HG02885 (cell line): ENCODE data around the gene KRTAP5-6.

Experiments used
- ATAC-seq: cut with Tn5 transposase; IDR thresholded peaks from one replicate; pipeline ENCODE4 v1.9.1; 2021; ENCODE audit warnings: mild to moderate bottlenecking; ENCODE audit not compliant: unreplicated experiment, poor library complexity

The KRTAP5-6 gene

DNA sequence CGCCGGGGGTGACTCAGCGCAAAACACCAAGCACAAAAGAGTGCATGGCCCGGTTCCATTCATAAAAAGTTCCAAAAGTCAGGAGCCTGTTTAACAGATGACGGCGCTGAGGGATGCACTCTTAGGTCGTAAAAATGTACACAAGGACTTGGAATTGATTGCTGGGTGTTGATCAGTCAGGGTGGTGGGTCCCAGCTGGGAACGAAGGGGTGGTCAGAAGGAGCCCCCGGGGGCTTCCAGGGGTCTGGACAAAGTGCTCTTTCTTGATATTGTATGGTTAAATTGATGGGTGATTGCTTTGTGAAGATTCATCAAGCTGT lies 32.7 kb downstream of the KRTAP5-6 start:
- ATAC-seq, result no peak

DNA sequence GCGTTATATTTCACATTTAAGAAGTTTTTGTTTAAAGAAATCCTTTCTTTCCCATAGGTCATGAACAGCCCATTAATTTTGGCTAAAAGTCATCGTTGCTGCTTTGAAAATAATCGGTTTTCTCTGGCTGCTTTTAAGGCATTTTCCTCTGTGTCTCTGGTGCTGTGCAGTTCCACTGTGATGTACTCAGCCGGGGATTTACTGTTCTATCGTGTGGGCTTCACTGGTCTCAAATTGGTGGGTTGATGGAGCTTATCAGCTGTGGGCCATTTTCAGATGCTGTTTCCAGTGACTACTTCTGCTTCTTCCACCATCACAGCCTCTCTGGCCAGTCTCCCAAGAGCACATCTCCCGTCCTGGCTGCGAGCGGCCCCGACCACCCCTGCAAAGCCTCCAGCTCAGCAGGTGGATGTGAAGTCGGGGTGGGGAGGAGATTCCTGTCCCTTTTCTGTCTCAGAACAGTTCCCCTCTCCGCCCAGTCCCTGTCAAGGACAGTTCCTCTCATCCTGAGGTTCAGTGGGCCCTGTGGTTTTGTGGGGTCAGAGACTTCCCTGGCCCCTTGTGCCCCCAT lies 33.1 kb downstream of the KRTAP5-6 start:
- no peak for ATAC-seq

DNA sequence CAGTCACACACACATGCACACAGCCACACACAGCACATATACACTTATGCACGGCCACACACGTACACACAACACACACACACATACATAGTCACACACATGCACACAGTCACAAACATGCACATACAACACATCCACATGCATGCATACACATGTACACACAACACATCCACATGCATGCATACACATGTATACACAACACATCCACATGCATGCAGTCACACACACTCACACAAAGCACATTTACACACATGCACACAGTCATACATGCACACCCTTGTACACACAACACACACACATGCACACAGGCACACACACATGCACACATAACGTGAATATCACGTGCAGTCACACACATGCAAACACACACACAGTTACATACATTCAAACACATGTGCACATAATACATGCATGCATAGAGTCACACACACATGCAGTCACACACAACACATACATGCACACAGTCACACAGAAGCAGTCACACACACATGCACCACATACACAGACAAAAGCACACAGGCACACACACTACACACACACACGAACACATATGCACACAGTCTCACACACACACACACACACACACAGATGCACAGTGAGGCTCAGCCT lies 34.6 kb downstream of the KRTAP5-6 start:
- ATAC-seq, result no peak

DNA sequence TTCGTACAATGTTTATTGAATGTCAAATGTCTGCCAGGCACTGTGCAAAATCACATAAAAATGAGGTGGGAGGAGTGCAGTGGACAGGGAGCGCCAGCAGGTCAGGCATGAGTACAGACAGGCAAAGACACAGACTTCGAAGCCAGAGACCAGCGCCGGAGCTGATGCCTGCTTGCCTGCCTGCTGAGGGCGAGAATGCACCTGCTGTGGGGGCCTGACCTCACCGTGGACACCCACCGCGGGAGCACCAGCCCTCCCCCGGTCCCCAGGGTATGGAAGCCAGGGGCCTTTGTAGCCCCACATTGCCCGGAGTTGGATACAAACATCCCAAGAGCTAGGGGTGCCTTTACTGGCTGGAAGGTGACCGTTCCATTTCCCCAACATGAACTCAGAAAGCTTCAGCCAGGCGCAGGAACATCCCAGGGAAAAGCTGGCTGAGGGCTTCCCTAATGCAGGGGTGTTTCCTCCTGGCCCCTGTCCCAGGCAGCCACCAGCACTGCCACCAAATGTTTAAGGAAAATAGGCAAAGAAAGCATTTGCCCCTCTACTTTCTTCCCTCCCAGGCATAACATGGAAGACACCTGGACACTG lies 35.5 kb downstream of the KRTAP5-6 start:
- no peak for ATAC-seq

DNA sequence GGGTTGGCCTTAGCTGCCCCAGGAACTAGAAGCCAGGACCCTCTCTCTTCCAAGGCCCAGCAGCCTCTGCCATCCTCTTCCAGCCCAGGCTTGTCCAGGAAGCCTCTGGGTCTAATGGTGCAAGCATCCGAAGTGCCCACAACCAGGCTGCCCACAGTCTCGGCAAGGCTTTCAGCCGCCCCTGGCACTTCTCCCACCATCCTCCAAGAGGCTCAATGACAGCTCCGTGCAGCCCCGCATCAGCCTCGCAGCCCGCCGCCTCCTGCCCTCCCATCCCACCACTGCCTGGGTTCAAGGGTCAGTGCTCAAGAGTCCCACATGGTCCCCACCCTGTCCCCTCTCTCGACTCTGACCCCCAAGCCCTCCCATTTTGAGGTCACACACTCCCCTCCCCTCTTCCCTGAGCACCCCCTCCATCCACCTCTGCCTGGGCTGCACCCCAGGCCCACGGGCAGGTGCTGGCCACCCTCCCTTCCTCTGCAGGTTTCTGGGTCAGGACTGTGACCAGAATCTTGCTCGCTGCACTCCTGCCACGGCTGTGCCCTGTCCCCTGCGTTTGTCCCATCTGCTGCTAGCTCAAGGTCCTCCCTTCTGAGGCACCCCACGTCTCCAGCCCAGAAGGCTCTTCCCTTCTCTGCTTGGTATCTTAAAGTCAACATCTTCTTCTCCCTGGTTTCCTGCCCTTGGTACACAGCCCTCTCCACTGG lies 36.2 kb downstream of the KRTAP5-6 start:
- no peak for ATAC-seq

DNA sequence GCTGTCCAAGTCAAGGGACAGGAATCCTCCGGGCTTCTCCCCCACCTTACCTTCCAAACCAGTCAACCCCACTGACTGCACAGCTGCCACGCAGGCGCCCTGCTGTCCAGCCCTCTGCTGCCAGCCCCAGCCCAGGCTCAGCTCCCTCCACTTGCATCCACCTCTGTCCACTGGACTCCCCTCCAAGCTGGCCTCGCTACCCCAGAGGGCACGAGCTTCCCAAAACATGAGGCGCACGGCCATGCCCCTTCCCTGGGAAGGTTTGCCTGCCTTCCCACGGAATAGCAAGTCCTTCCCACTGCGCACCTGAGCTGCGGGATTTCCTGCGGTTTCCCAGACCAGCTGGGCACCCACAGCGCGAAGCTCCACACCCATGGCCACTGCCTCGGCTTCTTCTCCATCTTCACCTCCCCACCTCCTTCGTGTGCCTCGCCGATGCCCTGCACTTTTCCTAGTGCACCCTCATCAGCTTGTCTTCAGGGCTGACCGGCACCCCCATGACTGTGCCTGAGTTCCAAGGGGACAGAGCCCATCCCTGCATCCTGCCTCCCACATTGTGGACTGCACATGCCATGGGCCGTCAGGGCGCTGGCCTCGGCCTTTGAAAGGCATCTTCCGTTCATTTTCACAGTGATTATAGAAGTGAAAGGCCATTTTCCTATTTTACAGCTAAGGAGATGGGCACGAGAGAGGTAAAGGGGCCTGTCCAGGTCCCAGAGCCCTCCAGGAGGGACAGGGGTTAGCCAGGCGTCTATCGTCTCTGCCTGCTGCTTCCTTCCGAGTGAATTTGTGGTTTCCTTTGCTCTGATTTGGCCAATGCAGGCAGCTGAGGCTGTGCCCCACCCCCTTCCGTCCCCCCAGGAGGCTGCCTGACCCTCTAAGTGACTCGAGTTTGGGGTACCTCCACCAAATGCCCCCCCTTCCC lies 37.0 kb downstream of the KRTAP5-6 start:
- no peak for ATAC-seq

DNA sequence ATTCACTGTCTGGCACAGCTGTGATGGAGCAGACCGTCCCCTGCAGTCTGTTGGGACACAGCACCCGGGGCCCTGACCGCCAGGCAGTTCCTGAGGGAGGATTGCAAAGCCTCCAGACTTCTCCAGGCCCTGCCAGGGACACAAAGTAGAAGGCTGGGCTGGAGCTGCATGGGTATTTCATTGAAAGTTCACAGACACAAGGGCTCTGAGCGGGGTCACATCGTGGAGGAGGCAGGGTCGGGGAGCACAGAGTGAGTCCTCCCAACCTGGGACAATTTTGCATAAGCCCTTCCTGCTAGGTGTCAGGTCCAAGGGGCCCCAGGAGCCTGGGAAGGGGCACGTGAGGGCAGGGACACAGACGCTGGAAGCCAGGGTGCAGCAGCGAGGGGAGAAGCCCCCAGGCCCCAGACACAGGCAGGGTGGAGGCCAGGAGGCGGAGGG lies 37.7 kb downstream of the KRTAP5-6 start:
- no peak for ATAC-seq

DNA sequence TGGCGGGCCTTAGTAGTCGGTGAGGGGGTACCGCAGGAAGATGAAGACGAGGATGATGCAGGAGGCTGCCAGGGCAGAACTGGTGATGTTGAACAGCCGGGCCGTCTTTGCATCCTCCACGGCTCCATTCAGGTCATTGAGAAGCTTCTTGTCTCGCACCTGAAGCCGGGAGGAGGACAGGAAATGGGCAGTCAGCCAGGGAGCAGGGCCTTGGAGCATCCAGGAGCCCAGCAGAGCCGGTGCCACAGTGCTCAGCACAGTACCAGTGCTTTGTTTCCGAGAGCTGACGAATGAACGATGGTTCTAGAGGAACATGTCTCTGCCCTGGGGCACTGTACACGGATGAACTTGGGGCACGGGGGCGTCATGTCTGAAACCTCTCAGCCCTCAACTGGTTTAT lies 38.3 kb downstream of the KRTAP5-6 start:
- ATAC-seq, result no peak

DNA sequence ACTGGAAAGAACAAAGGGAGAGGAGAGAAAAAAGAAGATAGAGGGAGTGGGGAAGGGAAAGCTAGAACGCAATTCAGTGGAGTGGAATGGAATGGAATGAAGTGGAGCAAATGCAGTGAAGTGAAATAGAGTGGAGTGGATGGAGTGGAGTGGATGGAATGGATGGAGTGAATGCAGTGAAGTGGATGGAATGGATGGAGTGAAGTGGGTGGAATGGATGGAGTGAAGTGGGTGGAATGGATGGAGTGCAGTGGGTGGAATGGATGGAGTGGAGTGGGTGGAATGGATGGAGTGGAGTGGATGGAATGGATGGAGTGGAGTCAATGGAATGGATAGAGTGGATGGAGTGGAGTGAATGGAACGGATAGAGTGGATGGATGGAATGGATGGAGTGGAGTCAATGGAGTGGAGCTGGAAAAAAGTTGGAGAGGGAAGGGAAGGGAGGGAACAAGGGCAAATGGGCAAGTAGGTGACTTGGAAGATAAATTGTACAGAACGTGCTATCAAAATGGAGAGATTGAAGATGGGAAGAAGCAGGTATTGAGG lies 39.5 kb downstream of the KRTAP5-6 start:
- no peak for ATAC-seq

DNA sequence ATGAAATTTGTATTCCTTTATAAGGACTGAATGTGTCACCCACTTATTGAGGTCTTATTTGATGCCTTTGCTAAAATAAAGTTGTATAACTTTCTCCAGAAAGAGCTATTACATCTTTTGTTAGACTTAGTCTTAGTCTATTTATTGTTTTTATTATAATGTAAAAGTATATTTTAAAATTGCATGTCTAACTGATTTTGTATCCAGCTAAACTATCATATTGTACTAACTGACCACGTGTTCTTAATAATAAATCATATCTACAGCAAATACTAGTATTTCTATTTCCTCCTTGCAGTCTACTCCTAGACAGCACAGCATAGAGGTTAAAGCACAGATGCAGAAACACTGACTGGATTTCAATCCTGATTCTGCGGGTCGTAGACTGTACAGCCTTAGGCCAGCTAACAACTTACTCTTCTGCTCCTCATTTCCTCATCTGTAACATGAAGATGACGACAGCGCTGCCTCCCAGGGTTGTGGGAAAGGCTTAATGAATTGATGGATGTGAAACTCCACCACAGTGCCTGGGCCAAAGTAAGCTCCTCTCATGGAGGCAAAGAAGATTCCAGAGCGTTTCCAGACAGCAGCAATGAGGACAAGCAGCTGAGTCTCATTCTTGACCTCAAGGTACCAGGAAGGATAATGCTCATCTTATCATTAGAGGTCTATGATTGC lies 40.2 kb downstream of the KRTAP5-6 start:
- no peak for ATAC-seq

DNA sequence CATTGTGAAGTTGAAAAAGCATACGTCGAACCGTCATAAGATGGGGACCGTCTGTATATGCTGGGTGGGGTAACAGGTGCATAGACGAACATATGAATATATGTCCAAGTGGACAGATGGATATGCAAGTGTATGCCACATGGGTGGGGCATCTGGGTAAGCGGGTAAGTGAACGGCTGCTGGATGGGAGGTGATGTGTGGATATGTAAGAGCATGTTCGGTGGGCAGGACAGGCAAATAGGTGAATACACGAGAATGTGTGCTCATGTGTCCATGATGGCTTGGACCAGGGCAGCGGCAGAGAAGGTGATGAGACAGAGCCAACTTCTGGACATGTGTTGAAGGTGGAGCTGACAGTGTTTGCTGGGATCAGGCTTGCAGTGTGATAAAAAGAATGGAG lies 41.4 kb downstream of the KRTAP5-6 start:
- no peak for ATAC-seq

DNA sequence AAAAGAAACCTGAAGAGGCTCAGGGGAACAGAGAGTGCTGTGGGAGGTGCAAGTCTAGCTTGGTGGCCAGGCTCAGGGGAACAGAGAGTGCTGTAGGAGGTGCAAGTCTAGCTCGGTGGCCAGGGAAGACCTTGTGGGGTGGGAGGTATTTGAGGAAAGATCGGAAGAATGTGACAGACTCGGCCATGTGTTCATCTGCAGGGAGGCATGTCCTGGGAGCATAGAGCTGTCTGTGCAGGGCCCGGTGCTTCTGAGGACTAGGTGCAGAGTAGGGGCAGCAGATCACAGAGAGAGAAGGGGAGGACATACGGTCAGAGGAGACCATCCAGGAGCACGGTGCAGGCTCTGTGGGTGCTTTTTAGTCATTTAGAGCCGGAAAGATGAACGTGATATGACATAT lies 42.6 kb downstream of the KRTAP5-6 start:
- ATAC-seq, result no peak

DNA sequence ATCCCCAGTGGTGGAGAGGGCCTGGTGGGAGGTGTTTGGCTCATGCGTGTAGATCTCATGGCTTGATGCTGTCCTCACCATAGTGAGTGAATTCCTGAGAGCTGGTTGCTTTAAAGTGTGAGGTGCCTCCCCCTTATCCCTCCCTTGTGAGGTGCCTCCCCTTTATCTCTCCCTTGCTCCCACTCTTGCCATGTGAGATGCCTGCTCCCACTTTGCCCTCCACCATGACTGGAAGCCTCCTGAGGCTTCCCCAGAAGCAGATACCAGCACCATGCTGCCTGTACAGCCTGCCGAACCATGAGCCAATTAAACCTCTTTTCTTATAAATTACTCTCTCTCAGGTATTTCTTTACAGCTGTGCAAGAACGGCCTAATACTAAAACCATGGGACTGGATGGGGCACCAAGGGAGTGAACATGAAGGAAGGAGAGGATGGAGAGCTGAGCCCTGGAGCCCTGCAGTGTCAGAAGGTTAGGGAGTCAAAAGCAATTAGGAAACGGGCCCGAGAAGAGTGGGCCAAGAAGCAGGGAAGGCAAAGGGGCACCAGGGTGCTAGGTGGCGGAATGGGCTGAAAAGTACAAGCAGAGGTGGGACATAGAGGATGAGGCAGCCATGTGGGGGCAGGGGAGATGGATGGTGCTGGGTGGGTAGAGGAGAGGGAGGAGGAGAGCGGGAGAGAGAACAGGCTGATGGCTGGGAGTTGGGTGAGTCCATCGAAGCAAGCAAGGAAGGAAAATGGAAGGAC lies 44.0 kb downstream of the KRTAP5-6 start:
- ATAC-seq, result no peak

DNA sequence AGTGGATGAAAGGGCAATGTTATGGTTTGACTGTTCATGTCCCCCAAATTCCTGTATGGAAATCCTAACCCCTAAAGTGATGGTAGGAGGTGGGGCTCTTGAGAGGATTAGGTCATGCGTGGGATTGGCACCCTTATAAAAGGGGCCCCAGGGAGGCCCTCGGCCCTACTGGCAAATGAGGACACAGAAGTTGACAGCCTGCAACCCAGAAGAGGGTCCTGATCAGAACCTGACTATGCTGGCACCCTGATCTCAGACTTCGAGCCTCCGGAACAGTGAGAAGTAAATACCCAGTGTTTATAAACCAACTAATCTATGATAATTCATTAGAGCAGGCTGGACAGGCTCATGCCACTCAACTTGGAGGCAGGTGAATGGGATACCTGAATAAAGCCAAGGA lies 44.7 kb downstream of the KRTAP5-6 start:
- no peak for ATAC-seq

DNA sequence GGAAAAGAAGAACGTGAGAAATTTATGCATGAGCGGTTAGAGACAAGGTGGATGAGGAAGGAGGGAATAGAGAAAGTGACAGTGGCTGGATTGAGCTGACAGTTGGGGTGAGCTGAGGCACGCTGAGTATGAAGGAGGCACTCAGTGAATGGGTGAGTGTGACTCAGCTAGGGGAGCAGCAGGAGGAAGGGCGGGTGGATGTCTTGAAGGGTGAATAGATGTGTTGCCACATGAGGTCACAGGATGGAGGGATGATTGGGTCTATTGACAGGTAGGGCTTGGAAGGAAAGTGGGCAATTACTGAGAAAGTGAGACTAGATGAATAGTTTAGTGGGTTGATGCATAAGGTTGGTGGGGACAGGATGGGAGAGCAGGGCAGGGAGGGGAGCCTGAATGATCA lies 45.4 kb downstream of the KRTAP5-6 start:
- ATAC-seq, result no peak

DNA sequence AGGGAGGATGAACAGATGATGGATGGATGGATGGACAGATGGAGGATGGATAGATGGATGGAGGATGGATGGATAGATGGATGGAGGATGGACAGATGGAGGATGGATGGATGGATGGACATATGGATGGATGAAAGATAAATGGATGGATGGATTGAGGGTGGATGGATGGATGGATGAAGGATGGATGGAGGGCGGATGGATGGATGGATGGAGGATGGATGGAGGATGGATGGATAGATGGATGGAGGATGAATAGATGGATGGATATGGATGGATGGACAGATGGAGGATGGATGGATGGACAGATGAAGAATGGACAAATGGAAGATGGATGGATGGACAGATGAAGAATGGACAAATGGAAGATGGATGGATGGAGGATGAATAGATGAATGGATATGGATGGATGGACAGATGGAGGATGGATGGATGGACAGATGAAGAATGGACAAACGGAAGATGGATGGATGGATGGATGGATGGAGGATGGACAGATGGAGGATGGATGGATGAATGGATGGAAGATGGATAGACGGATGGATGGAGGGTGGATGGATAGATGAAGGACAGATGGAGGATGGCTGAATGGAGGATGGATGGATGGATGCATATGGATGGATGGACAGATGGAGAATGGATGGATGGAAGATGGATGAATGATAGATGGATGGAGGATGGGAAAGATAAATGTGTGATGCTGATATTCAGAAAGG lies 46.0 kb downstream of the KRTAP5-6 start:
- no peak for ATAC-seq

DNA sequence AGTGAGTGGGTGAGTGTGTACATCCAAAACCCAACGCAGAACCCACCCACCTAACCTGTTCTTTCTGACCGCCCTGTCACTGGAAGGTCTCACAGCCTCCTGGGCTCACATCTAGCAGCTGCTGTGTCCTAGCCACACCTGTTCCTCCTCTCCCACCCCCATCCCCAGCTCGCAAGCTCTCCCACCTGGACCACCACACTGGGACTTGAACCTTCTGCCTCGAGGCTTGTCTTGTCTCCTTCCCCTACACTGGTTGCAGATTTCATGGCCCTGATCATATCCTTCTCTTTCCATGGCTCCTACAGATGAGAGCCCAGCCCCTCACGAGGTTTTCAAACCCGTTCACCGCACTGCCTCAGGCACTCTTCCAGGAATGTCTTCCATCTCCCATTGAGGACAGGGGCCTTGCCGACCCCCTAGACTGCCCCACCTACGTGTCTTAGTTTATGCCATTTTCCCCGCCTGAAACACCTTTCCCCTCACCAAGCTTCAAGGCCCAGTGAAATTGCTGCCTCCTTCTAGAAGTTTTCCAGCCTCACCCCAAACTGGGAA lies 46.7 kb downstream of the KRTAP5-6 start:
- no peak for ATAC-seq
